HUES64 (cell line): ENCODE results near the gene CSTF3. TPM values are rescaled to one million over a fixed set of nuclear protein-coding genes. Genes with fewer than 3 reads are reported as not detected.

Experiments
- H3K27ac ChIP-seq: 2 replicates; pipeline ENCODE4 v1.7.0; 2013; ENCODE audit warnings: low read depth, low read length, inconsistent platforms
- H3K27me3 ChIP-seq: 2 replicates; pipeline ENCODE4 v1.6.1; 2013; ENCODE audit warnings: mild to moderate bottlenecking, low read length; ENCODE audit not compliant: insufficient read depth
- H3K36me3 ChIP-seq: 2 replicates; pipeline ENCODE4 v1.6.1; 2013; ENCODE audit warnings: mild to moderate bottlenecking, low read length; ENCODE audit not compliant: insufficient read depth
- H3K4me1 ChIP-seq: 2 replicates; pipeline ENCODE4 v1.6.1; 2013; ENCODE audit warnings: mild to moderate bottlenecking, low read length, moderate library complexity; ENCODE audit not compliant: insufficient read depth
- H3K4me3 ChIP-seq: 2 replicates; pipeline ENCODE4 v1.5.1; 2013; ENCODE audit warnings: mild to moderate bottlenecking, low read length, moderate library complexity
- H3K9ac ChIP-seq: 2 replicates; pipeline ENCODE4 v1.6.1; 2013; ENCODE audit warnings: mild to moderate bottlenecking, low read depth, low read length
- H3K9me3 ChIP-seq: 2 replicates; pipeline ENCODE4 v1.6.1; 2013; ENCODE audit warnings: low read depth, low read length; ENCODE audit not compliant: insufficient read depth
- WGBS: fragments of 150-250, 120-280 bp; methylation state at CpG from one replicate; pipeline ENCODE4 v1.1.7; 2013; ENCODE audit warnings: missing lambda C conversion rate; 5-methylcytosine and 5-hydroxymethylcytosine counted together
- polyA plus RNA-seq, 2 experiments: library from polyadenylated mRNA; stranded (reverse); fragments of 50-300 nt; gene quantifications; one replicate each; pipeline ENCODE4 v1.2.3, GENCODE V29; 2013

CSTF3 gene
- polyA plus RNA-seq (2013, experiment 1 of 2): 39.1 TPM
- polyA plus RNA-seq (2013, experiment 2 of 2): 47.5 TPM

- H3K4me1 ChIP-seq: peaks cover 25% of the 10 kb centered on the region
- peaks cover 16% of the 10 kb centered on the region; the same call in 1 of the 2 replicates for H3K36me3 ChIP-seq
- H3K9ac ChIP-seq: peak within 1 kb of the TSS; percentile 95
- H3K27me3 ChIP-seq: no peaks in the 10 kb centered on the region
- peak within 1 kb of the TSS; percentile 85 for H3K4me3 ChIP-seq
- H3K27ac ChIP-seq: peak within 1 kb of the TSS; percentile 84
- WGBS: 3% methylated on average over 40 of the region's 40 CpGs
- no peaks in the 10 kb centered on the region for H3K9me3 ChIP-seq
These were observed at the start of gene CSTF3 for GRCh38 chr11:33161120-33162005. Gene CSTF3, minus strand, starts transcription at chr11:33161480. Its CDS starts 155 bp downstream, at chr11:33161325.

DNA sequence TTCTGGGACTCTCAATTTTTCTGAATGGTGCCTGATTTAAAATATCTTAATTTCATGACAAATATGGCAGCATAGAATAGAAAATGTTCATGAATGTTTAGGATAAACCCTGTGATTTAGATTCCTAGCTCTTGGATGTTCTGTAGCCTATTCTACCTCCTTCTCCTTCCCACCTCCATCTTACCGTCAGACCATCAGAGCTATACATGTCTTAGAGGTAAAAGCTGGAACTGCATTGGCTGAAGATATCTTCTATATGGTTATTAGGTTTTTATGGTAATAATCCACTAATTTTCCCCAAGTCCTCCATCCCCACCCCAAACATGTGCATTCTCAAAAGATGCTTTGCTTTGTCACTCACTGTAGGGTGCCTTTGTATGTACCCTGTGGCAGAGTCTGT is 46.9 kb upstream of the CSTF3 start:
- WGBS: no CpG with 5 or more reads among the region's 1 CpG
- Histone ChIP-seq H3K27me3 (no peaks in the 10 kb centered on the region), H3K4me3 (no peak overlapping the region), H3K9ac (no peak overlapping the region), H3K9me3 (no peaks in the 10 kb centered on the region), H3K4me1 (no peaks in the 10 kb centered on the region), H3K27ac (no peak overlapping the region), H3K36me3 (no peaks in the 10 kb centered on the region)

DNA sequence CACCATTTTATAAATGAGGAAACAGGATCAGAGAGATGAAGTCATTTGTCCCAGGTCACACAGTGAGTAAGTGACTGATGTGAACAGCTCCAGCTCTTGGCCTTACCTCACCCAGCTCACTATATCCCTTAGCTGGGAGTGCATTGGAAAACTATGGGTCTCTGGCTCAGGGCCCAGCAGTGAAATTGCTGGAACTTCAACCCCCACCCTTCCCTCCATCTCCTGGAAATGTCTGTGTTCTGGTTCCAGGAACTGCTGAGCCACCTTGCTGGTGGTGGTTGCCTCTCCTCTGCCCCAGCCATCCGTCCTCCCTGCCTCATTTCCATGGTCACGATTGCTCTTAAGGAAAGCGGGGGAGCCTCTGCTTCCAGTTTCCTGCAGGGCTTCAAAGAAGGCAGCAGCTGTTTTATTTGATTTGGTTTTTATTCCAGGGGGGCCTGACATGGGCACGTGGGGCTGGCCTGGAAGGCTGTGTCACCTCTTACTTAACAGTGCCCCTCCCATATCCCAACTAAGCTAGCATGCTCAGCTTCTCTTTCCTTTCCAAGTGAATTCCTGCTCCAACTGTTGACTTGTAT is 46.2 kb upstream of the CSTF3 start:
- H3K36me3 ChIP-seq: no peaks in the 10 kb centered on the region

GRCh38 chr11:33197915-33198727 is 36.8 kb upstream of the CSTF3 start:
- H3K9ac ChIP-seq: no peak overlapping the region
- no peaks in the 10 kb centered on the region for H3K27me3 ChIP-seq
- WGBS: 91% methylated on average over 13 of the region's 14 CpGs
- H3K9me3 ChIP-seq: no peaks in the 10 kb centered on the region
- no peak overlapping the region for H3K27ac ChIP-seq
- H3K4me3 ChIP-seq: no peak overlapping the region
- H3K4me1 ChIP-seq: peaks cover 6% of the 10 kb centered on the region; the same call in 1 of the 2 replicates
- no peaks in the 10 kb centered on the region for H3K36me3 ChIP-seq

More for the DNA sequence above, 46.2 kb upstream of the CSTF3 start:
- Histone ChIP-seq H3K27ac (no peak overlapping the region), H3K4me1 (no peaks in the 10 kb centered on the region), H3K9ac (no peak overlapping the region), H3K27me3 (no peaks in the 10 kb centered on the region), H3K4me3 (no peak overlapping the region), H3K9me3 (no peaks in the 10 kb centered on the region)
- 37% methylated on average over 4 of the region's 4 CpGs for WGBS

DNA sequence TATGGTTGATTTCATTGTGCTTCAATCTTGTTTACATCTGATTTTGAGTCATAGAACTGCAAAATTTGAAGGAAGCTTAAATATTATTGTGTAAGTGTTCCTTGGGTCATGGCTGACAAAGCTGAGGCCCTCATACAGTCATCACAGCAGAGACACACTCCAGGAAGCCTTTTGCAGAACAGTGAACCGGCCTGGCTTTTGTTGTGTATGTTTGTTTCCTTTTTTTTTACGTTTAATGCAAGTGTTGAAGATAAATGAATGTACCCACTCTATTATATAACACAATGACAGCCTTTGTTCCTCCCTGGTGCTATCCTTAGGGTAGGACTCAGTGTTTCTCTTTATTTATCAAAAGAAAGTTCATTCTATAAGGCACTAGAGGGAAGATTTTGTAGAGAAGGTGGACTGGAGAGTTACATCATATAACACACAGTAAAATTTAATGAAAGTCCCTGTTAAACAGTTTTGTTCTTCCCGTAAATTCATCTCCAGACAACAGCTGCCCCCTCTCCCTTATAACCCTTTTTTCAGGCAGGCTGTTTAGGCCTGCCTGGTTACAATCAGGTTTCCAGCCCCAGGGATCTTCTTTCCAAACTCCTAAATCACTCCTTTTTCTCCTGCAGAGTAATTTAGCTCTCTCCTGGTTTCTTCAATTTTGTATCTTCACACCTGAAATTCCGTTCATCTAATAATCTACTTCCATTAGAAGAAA is 34.3 kb upstream of the CSTF3 start:
- H3K36me3 ChIP-seq: no peaks in the 10 kb centered on the region
- peaks cover 6% of the 10 kb centered on the region; the same call in 1 of the 2 replicates for H3K4me1 ChIP-seq
- H3K27ac ChIP-seq: peak overlapping the region; percentile 58; the same call in 1 of the 2 replicates
- H3K9me3 ChIP-seq: no peaks in the 10 kb centered on the region
- no peaks in the 10 kb centered on the region for H3K27me3 ChIP-seq
- H3K4me3 ChIP-seq: no peak overlapping the region
- no peak overlapping the region for H3K9ac ChIP-seq
- 83% methylated on average over 1 of the region's 4 CpGs for WGBS

- Histone ChIP-seq H3K9me3 (no peaks in the 10 kb centered on the region), H3K9ac (no peak overlapping the region), H3K4me3 (no peak overlapping the region), H3K4me1 (peaks cover 6% of the 10 kb centered on the region; the same call in 1 of the 2 replicates), H3K36me3 (no peaks in the 10 kb centered on the region), H3K27me3 (no peaks in the 10 kb centered on the region), H3K27ac (no peak overlapping the region)
- 87% methylated on average over 4 of the region's 4 CpGs for WGBS
These were observed 33.2 kb upstream of the CSTF3 start for GRCh38 chr11:33194455-33194854.

- Histone ChIP-seq H3K4me1 (peaks cover 17% of the 10 kb centered on the region; the same call in 1 of the 2 replicates), H3K9ac (no peak overlapping the region), H3K27ac (no peak overlapping the region), H3K9me3 (no peaks in the 10 kb centered on the region), H3K27me3 (no peaks in the 10 kb centered on the region), H3K36me3 (no peaks in the 10 kb centered on the region), H3K4me3 (no peak overlapping the region)
These were observed 30.2 kb upstream of the CSTF3 start for GRCh38 chr11:33191467-33191866.

- WGBS: 46% methylated on average over 8 of the region's 8 CpGs
- H3K4me1 ChIP-seq: peaks cover 11% of the 10 kb centered on the region; the same call in 1 of the 2 replicates
- no peaks in the 10 kb centered on the region for H3K9me3 ChIP-seq
- no peak overlapping the region for H3K9ac ChIP-seq
- H3K27ac ChIP-seq: no peak overlapping the region
- H3K4me3 ChIP-seq: no peak overlapping the region
- no peaks in the 10 kb centered on the region for H3K36me3 ChIP-seq
- no peaks in the 10 kb centered on the region for H3K27me3 ChIP-seq
These were observed 26.9 kb upstream of the CSTF3 start for GRCh38 chr11:33187998-33188722.

- Histone ChIP-seq H3K36me3 (no peaks in the 10 kb centered on the region), H3K9ac (no peak overlapping the region), H3K9me3 (no peaks in the 10 kb centered on the region), H3K27me3 (no peaks in the 10 kb centered on the region), H3K4me3 (no peak overlapping the region), H3K27ac (no peak overlapping the region), H3K4me1 (peaks cover 11% of the 10 kb centered on the region; the same call in 1 of the 2 replicates)
- 91% methylated on average over 1 of the region's 1 CpG for WGBS
These were observed 24.5 kb upstream of the CSTF3 start for GRCh38 chr11:33185756-33186155.

- Histone ChIP-seq H3K9me3 (no peaks in the 10 kb centered on the region), H3K27ac (no peak overlapping the region), H3K27me3 (no peaks in the 10 kb centered on the region), H3K9ac (no peak overlapping the region), H3K4me3 (no peak overlapping the region), H3K4me1 (peaks cover 16% of the 10 kb centered on the region), H3K36me3 (no peaks in the 10 kb centered on the region)
- 60% methylated on average over 3 of the region's 3 CpGs for WGBS
These were observed 21.1 kb upstream of the CSTF3 start for GRCh38 chr11:33182246-33182878.
